Nucleus accumbens (tissue), 56 donors: ENCODE measurements around the gene OPRL1.
"Not testable (repeated sequence)": the region's sequence is repeated elsewhere in the genome, so short reads cannot be mapped to it uniquely, and the experiment has no call there.

Experiments
- DNase-seq, 56 donors: peaks; one replicate each; lab custom pipeline; 2025; lab: John Stamatoyannopoulos, UW

Gene OPRL1

GRCh38 chr20:64112691-64113443 lies 33.0 kb downstream of the OPRL1 start:
- DNase-seq, result no peak

- DNase-seq, result no peak
Measured at GRCh38 chr20:64113444-64113775, 33.5 kb downstream of the OPRL1 start.

GRCh38 chr20:64113796-64114355 lies 34.0 kb downstream of the OPRL1 start:
- DNase-seq, result no peak

- DNase-seq, result no peak
Measured at GRCh38 chr20:64114356-64114971, 34.6 kb downstream of the OPRL1 start.

GRCh38 chr20:64115171-64115911 lies 35.5 kb downstream of the OPRL1 start:
- DNase-seq, result peak in 15 of 56 donors; percentile 19 to 61 (median 40)

- DNase-seq, result no peak
Measured at GRCh38 chr20:64116016-64116415, 36.1 kb downstream of the OPRL1 start.

- DNase-seq, result no peak
Measured at GRCh38 chr20:64116541-64117431, 36.9 kb downstream of the OPRL1 start.

GRCh38 chr20:64117432-64117777 lies 37.5 kb downstream of the OPRL1 start:
- not testable (repeated sequence) for DNase-seq

- no peak for DNase-seq
Measured at GRCh38 chr20:64119301-64119680, 39.4 kb downstream of the OPRL1 start.

- DNase-seq, result no peak
Measured at GRCh38 chr20:64119681-64120341, 39.9 kb downstream of the OPRL1 start.

- DNase-seq, result no peak
Measured at GRCh38 chr20:64121586-64121985, 41.7 kb downstream of the OPRL1 start.

GRCh38 chr20:64122927-64123326 lies 43.0 kb downstream of the OPRL1 start:
- not testable (repeated sequence) for DNase-seq

- not testable (repeated sequence) for DNase-seq
Measured at GRCh38 chr20:64123517-64123916, 43.6 kb downstream of the OPRL1 start.

- DNase-seq, result no peak
Measured at GRCh38 chr20:64129146-64129782, 49.4 kb downstream of the OPRL1 start.

GRCh38 chr20:64130271-64130670 lies 50.4 kb downstream of the OPRL1 start:
- no peak for DNase-seq

GRCh38 chr20:64130876-64131275 lies 51.0 kb downstream of the OPRL1 start:
- DNase-seq, result no peak

- no peak for DNase-seq
Measured at GRCh38 chr20:64131406-64131805, 51.5 kb downstream of the OPRL1 start.

GRCh38 chr20:64133951-64134407 lies 54.1 kb downstream of the OPRL1 start:
- DNase-seq, result no peak

- DNase-seq, result not testable (repeated sequence)
Measured at GRCh38 chr20:64134744-64135143, 54.9 kb downstream of the OPRL1 start.
